GM19193 (cell line): ENCODE data around the gene VSTM2B.

Source experiments
- POLR2A ChIP-seq: IDR thresholded peaks from 4 replicates; pipeline ENCODE4 v1.6.1; 2011; ENCODE audit not compliant: insufficient read depth, insufficient read length; ENCODE audit errors: extremely low read depth

Gene VSTM2B

GRCh38 chr19:29489172-29489951 is 36.4 kb upstream of the VSTM2B start:
- TF ChIP-seq POLR2A = no peak

DNA sequence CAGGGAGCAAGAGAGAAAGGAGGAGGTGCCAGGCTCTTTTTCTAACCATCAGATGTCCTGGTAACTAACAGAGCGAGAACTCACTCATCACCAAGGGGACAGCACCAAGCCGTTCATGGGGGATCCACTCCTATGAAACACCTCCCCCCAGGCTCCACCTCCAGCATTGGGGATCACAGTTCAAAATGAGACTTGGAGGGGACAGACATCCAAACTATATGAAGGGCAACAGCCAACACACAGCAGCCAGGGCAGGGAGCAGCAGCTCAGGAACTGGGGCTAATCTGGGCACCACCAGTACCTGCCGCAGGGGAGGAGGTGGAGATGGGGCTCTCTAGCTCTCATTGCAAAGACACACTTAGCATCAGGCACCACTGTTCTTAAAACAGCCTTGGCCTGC is 34.3 kb upstream of the VSTM2B start:
- no peak for TF ChIP-seq POLR2A

DNA sequence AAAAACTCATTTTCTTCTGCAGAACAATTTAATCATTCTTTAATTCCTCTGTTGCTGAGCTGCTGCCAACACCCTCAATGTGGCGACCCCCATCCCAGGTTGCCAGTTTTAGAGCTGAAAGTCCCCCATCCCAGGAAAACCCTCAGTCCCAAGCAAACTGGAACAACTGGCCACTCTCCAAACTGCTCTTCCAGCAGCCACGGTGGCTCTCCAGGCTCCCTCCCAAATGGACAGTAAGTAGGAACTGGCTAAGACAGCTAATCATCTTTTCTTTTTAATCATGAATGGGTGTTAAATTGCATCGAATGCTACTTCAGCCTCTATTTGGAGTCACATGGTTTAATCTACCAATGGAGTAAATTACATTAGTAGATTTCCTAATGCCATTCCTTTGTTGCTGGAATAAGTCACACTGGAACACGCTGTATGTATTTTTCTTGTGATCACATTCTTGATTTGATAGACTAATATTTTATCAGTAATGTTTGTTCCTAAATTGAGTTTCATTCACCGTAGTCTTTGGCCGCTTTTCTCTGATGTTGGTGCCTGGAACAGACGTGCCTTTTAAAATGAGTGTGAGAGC is 33.7 kb upstream of the VSTM2B start:
- no peak for TF ChIP-seq POLR2A

- TF ChIP-seq POLR2A = no peak
Measured at GRCh38 chr19:29492769-29493168, 33.0 kb upstream of the VSTM2B start.

DNA sequence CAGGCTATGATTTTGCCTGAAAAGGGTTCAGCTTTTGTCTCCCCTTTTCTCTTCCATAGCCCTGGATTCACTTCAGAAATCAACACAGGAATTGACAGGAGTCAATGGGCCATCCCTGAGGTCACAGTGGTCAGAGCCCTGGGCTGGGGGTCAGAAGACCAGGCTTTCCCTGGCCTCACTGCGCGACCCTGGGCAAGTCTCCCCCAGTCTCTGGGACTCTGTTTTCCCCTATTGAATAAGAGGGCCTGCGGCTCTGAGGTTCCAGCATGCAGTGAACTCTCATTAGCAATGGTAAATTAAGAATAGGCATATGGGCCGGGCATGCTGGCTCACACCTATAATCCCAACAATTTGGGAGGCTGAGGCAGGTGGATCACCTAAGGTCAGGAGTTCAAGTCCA is 30.7 kb upstream of the VSTM2B start:
- TF ChIP-seq POLR2A = no peak

DNA sequence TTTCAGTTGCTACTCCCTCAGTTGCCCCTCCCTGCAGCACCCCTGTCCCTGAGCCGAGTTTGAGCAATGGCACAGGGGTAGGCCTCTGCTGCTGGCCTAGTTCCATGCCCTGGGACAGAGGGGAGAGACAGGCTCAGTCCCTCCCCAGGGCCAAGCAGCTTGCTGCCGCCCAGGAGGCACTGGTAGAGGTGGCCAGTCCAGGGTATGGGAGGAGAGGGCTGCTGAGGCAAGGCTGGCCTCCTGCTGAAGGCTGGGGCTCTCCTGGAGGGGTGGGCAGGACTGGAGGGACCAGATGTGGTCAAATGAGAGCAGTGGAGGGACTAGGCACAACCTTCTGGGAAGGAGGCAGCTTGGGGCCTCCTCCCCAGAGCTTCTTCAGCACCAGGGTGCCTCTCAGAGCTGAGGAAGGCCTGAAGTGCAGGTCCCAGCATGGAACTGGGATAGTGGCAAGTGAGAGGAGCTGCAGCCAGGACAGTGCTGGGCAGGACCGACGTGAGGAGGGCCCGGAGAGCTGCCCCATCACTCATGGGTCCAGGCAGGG is 29.8 kb upstream of the VSTM2B start:
- TF ChIP-seq POLR2A = no peak

DNA sequence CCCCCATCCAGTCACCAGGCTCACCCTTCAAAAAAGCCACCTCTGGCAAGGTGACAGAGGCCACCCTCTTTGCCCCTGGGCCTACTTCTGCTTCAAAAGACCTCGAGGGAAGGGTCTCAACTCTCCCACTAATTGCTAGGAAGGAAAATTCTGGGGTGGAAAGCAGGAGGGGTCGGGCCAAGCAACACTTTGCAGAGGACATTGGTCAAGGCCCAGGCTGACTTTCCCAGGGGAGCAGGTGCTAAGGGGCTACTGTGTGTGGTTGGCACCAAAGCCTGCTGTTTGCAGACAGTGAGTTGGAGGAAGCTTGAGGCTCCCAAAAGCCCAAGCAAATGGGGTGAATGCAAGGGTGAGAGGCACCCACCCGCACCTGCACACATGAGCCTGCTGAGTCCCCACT is 28.6 kb upstream of the VSTM2B start:
- TF ChIP-seq POLR2A = no peak

DNA sequence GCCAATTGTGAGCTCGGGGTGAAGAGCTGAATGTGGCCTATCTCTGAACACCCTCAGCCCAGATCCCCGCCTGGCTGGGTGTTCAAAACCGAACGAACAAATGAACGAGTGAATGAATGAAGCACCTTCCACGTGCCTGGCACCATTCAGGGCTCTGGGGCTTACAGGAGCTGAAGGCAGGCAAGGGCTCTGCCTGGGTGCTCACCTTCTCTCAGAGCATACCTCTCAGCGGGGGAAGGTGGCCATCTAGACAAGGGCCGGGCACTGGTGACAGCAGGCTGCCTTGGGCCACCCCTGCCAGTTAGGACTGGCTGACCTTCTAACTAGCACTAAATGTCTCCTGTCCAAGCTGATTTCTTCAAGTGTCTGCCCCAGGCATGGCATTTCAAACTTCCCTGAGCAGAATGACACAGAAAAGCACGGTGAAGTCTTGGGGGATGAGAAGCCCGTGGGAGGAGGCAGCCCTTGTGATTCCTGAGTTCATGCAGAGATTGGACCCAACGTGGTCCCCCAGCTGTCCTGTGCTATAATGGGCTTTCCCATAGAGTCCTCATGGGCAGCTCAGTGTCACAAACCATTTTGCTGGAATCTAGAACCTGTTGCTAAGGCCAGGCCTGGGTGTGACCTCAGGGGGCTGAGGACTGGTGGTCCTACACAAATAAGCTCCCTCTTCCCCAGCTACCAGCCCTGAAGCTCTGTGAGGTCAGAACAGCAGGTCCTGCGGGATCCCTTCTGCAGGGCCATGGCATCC is 27.9 kb upstream of the VSTM2B start:
- no peak for TF ChIP-seq POLR2A

DNA sequence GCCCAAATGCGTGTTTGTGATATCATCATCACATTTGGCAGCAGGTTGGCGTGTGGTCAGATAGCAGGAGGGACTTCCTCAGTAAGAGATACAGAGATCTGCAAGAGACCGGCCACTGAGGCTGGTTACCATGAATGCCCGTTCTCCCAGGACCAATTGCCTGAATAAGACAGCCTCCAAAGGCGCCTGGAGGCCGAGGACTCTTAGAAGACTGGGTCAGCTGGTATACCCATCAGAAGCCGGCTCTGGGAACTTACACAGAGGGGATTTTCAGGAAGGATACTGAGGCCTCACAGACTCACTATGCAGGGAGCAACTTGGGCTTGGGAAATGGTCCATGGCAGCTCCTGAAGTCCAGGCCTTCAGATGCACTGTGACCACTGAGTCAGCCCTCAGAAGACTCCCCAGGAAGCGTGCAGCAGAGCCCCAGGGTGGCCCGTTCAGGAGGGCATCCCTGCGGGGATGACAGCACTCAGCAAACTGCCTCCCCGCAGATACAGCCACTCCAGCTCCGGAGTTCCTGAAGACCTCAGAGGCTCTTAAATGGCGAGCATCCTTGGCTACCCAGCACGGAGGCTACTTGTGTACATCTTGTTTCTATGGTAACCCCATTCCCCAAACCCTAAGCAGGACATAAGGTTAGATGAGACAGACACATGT is 26.4 kb upstream of the VSTM2B start:
- TF ChIP-seq POLR2A = no peak

DNA sequence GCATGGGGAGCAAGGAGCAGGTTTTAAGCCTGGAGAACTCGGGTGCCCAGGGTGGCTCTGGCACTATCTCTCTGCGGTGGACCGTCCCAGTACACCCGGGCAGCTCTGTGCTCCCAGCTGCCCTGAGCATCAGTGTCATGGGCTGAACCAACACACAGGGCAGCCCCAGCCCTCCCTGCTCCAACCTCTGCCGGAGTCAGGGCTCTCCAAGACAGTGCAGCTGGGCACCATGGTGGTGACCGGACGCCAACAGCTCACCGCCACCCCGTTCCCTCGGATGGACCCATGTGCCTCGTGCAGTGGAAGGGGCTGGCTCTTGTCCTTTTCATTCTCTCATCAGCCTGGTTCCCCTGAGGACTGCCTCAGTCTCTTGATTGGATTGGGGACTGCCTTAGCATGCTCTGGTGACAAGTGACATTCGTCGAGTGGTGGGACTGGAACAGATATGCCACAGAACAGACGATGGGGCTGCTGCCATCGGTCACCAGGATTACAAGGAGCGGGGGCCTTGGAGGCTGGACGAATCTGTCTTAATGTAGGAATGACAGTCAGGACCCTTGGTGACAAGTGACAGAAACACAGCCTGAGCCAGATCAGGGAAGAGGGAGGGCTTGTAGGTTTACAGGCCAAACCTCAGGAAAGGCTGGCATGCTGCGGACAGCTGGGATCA is 25.7 kb upstream of the VSTM2B start:
- no peak for TF ChIP-seq POLR2A

DNA sequence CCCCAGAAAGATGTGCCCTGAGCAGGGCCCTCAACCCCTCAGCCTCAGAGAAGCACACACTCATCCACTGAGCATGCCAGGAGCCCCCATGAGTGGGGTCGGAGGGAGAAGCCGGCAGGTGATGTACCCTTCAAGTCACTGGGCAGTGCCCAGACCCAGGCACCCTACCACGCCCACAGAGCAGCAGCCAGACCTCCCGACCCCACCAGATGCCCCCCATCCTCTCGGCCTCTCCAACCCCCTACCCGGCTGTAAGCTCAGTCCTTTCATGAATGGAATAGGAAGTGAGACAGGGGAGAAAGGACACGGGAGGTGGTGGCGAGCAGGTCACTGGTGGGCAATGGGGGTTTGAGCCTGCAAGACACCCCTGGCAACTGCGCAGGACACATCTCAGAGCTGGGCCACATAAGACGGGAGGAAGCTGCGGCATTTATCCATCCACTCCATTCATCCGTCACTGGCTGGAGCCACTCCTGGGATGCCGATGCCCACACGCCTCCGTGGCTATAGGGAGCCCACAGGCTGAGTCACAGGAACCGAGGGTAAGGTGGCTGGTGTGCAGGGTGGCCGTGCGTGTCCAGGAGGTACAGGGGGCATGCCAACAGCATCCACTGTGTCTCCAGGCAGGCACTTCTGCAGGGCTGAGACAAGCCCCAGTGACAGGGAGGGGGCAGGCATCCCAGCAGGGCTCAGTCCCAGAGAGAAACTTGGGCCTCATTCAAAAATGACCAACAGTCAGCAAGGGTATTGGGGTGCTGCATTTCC is 23.8 kb upstream of the VSTM2B start:
- TF ChIP-seq POLR2A = no peak

DNA sequence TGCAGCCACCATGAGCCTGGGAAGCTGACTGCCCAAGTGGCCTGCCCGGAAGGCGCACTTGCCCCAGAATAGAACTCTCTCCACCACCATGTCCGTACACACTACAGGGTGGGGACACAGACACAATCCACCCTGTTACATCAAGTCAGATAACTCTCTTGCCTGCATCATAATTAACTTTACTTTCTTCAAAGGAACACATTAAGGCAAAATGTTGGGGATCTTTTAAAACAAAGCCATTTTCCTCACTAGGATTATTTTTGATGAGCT is 23.3 kb upstream of the VSTM2B start:
- TF ChIP-seq POLR2A = no peak

GRCh38 chr19:29503140-29503758 is 22.5 kb upstream of the VSTM2B start:
- TF ChIP-seq POLR2A = no peak

GRCh38 chr19:29503785-29504184 is 22.0 kb upstream of the VSTM2B start:
- TF ChIP-seq POLR2A = no peak
